HG02973 (cell line): Measurements from ENCODE around the gene PHKA2.

Experiments used
- ATAC-seq: cut with Tn5 transposase; IDR thresholded peaks from one replicate; pipeline ENCODE4 v1.9.1; 2021; ENCODE audit warnings: moderate library complexity; ENCODE audit not compliant: unreplicated experiment

PHKA2 gene

GRCh38 chrX:18890724-18891547 is 93.0 kb downstream of the PHKA2 start:
- ATAC-seq: no peak

- no peak for ATAC-seq
Observed at GRCh38 chrX:18890049-18890381, 93.9 kb downstream of the PHKA2 start.

- ATAC-seq: no peak
Observed at GRCh38 chrX:18889346-18890048, 94.4 kb downstream of the PHKA2 start.

- ATAC-seq: no peak
Observed at GRCh38 chrX:18888281-18888680, 95.6 kb downstream of the PHKA2 start.

GRCh38 chrX:18887825-18888212 is 96.1 kb downstream of the PHKA2 start:
- ATAC-seq: no peak

- no peak for ATAC-seq
Observed at GRCh38 chrX:18887177-18887824, 96.6 kb downstream of the PHKA2 start.

GRCh38 chrX:18886344-18887161 is 97.4 kb downstream of the PHKA2 start:
- peak; percentile 84 for ATAC-seq

GRCh38 chrX:18886005-18886343 is 97.9 kb downstream of the PHKA2 start:
- ATAC-seq: peak; percentile 36

- ATAC-seq: peak; percentile 5
Observed at GRCh38 chrX:18885328-18886004, 98.4 kb downstream of the PHKA2 start.

GRCh38 chrX:18884916-18885315 is 99.0 kb downstream of the PHKA2 start:
- ATAC-seq: no peak

GRCh38 chrX:18883961-18884765 is 99.8 kb downstream of the PHKA2 start:
- no peak for ATAC-seq

GRCh38 chrX:18883234-18883960 is 100.5 kb downstream of the PHKA2 start:
- ATAC-seq: no peak

- ATAC-seq: no peak
Observed at GRCh38 chrX:18879144-18879543, 104.8 kb downstream of the PHKA2 start.

- no peak for ATAC-seq
Observed at GRCh38 chrX:18877469-18877868, 106.4 kb downstream of the PHKA2 start.

GRCh38 chrX:18875256-18875878 is 108.5 kb downstream of the PHKA2 start:
- no peak for ATAC-seq

- no peak for ATAC-seq
Observed at GRCh38 chrX:18874560-18875255, 109.2 kb downstream of the PHKA2 start.

- ATAC-seq: no peak
Observed at GRCh38 chrX:18873836-18874235, 110.1 kb downstream of the PHKA2 start.

- ATAC-seq: no peak
Observed at GRCh38 chrX:18873189-18873791, 110.6 kb downstream of the PHKA2 start.
